Panc1 (cell line): Measurements from ENCODE around the gene SEMA4A. TPM values are rescaled to one million over a fixed set of nuclear protein-coding genes. Genes with fewer than 3 reads are reported as not detected.
A peak's percentile ranks its signal among the peaks of the same experiment; 100 is the strongest.

ENCODE experiments used
- ATAC-seq: fragments of 200-7000 bp; cut with Tn5 transposase; 2 replicates; pipeline ENCODE4 v1.9.1; 2020; ENCODE audit warnings: mild to moderate bottlenecking, moderate library complexity
- BruUV-seq: library from RNA; stranded (reverse); fragments of 400-500 nt; replicated peaks from 2 replicates; lab custom pipeline; 2021; lab: Mats Ljungman, UMichigan
- CTCF ChIA-PET: fragments of 300-600 bp; sonication (Branson Sonifier 250); formaldehyde crosslinking; loops from one replicate; lab custom pipeline; 2022; ENCODE audit warnings: antibody characterized with exemption; lab: Charles Lee
- POLR2A ChIA-PET: fragments of 300-600 bp; sonication (Branson Sonifier 250); formaldehyde crosslinking; loops from one replicate; lab custom pipeline; 2022; ENCODE audit warnings: antibody characterized with exemption; lab: Charles Lee
- DNase-seq: peaks from one replicate; pipeline ENCODE4 v3.0.0-alpha.2; 2010; ENCODE audit warnings: low read depth, low spot score
- H3K27ac ChIP-seq: 2 replicates; pipeline ENCODE4 v1.5.1; 2011; ENCODE audit warnings: mild to moderate bottlenecking, low read length, inconsistent platforms
- H3K27me3 ChIP-seq: fragments of 200-500 bp; sonication (Bioruptor generic); 2 replicates; pipeline ENCODE4 v1.6.0; 2014; ENCODE audit warnings: low read length, inconsistent platforms; ENCODE audit not compliant: control insufficient read depth, insufficient read depth
- H3K36me3 ChIP-seq: fragments of 200-500 bp; sonication (Bioruptor generic); 2 replicates; pipeline ENCODE4 v1.5.1; 2014; ENCODE audit warnings: inconsistent platforms, mild to moderate bottlenecking, low read length, moderate library complexity; ENCODE audit not compliant: control insufficient read depth, insufficient read depth
- H3K4me1 ChIP-seq: 2 replicates; pipeline ENCODE4 v1.5.1; 2011; ENCODE audit warnings: inconsistent platforms, mild to moderate bottlenecking, low read length, moderate library complexity; ENCODE audit not compliant: control insufficient read depth, insufficient read depth
- H3K4me3 ChIP-seq, 2 experiments: 2 replicates each; pipeline ENCODE4 v1.5.1; 2011 to 2012; ENCODE audit warnings: low read depth in 2 of 2, low read length in 2 of 2, mild to moderate bottlenecking in 2 of 2, inconsistent platforms in 1 of 2, moderate library complexity in 1 of 2
- H3K9me3 ChIP-seq: fragments of 200-500 bp; sonication (Bioruptor generic); 2 replicates; pipeline ENCODE4 v1.5.1; 2014; ENCODE audit warnings: low read depth, mild to moderate bottlenecking, inconsistent platforms, low read length, moderate library complexity; ENCODE audit not compliant: control insufficient read depth, insufficient read depth
- POLR2AphosphoS5 ChIP-seq: IDR thresholded peaks from 2 replicates; pipeline ENCODE4 v1.6.1; 2012; ENCODE audit warnings: mild to moderate bottlenecking, low read depth, low read length, moderate library complexity
- SIN3A ChIP-seq: IDR thresholded peaks from 2 replicates; pipeline ENCODE4 v1.6.1; 2012; ENCODE audit warnings: low read depth, mild to moderate bottlenecking, low read length, moderate library complexity, borderline replicate concordance; ENCODE audit not compliant: insufficient read depth
- TCF7L2 ChIP-seq: IDR thresholded peaks from 2 replicates; pipeline ENCODE4 v1.6.1; 2011; ENCODE audit warnings: mild to moderate bottlenecking, low read depth, low read length, inconsistent platforms
- in situ Hi-C: cut with HindIII; loops from 2 replicates; pipeline ENCODE4 v1.10.0; 2016; ENCODE audit warnings: low sequenced_read_pairs, low pct_unique_long_range_greater_than_20kb
- intact Hi-C: fragments of 100-400 bp; cut with micrococcal nuclease; formaldehyde crosslinking; loops from one replicate; pipeline ENCODE4 v1.10.0; 2022; ENCODE audit not compliant: unreplicated experiment
- total RNA-seq: library from RNA; stranded (reverse); gene quantifications from one replicate; pipeline ENCODE4 v1.2.1, GENCODE V29; 2021; ENCODE audit not compliant: unreplicated experiment
- TF ChIP-seq, protein P1 (sequence below), 2 experiments: IDR thresholded peaks; 2 replicates each; pipeline ENCODE4 v1.6.1; 2011 to 2012; ENCODE audit warnings: low read depth in 2 of 2, control low read depth in 1 of 2, low read length in 1 of 2, mild to moderate bottlenecking in 1 of 2, moderate library complexity in 1 of 2; ENCODE audit not compliant: insufficient read depth in 1 of 2
- TF ChIP-seq, protein P2 (sequence below): fragments of 450-650 bp; IDR thresholded peaks from 2 replicates; pipeline ENCODE4 v1.5.1; 2017; ENCODE audit warnings: mild to moderate bottlenecking

Gene SEMA4A
- total RNA-seq, 1 experiment from 2014 or later, result 0.21 TPM

DNA sequence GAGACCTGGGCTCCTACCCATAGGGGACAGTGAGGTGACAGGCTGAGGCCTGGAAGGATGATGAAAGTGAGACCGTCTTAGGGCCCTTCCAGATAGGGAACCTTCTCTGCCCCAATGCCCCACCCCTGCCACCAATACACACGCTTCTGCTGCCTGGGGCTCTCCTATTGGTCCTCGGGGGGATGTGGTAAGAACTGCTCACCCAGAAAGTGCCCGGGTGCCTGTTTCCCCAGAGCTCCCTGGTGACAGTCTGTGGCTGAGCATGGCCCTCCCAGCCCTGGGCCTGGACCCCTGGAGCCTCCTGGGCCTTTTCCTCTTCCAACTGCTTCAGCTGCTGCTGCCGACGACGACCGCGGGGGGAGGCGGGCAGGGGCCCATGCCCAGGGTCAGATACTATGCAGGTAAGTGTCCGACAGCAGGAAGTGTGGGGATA lies 948 bp downstream of the SEMA4A start:
- Histone ChIP-seq H3K4me3 (no peak overlapping the region), H3K36me3 (no peaks in the 10 kb centered on the region), H3K4me1 (no peaks in the 10 kb centered on the region; the same call in 1 of the 2 replicates), H3K27me3 (no peaks in the 10 kb centered on the region), H3K9me3 (no peaks in the 10 kb centered on the region), H3K27ac (no peak overlapping the region)
- in situ Hi-C loops (no loop called here), intact Hi-C loops (no loop called here)
- ChIA-PET POLR2A (interaction anchor here (0.6 kb wide), 1 partner anchor 29 kb away, joined by 7 read pairs; no protein-coding TSS in a partner anchor), CTCF (no interaction called here)
- TF ChIP-seq SIN3A (no peak), POLR2AphosphoS5 (no peak), TCF7L2 (no peak)
- TF ChIP-seq, protein P1, sequence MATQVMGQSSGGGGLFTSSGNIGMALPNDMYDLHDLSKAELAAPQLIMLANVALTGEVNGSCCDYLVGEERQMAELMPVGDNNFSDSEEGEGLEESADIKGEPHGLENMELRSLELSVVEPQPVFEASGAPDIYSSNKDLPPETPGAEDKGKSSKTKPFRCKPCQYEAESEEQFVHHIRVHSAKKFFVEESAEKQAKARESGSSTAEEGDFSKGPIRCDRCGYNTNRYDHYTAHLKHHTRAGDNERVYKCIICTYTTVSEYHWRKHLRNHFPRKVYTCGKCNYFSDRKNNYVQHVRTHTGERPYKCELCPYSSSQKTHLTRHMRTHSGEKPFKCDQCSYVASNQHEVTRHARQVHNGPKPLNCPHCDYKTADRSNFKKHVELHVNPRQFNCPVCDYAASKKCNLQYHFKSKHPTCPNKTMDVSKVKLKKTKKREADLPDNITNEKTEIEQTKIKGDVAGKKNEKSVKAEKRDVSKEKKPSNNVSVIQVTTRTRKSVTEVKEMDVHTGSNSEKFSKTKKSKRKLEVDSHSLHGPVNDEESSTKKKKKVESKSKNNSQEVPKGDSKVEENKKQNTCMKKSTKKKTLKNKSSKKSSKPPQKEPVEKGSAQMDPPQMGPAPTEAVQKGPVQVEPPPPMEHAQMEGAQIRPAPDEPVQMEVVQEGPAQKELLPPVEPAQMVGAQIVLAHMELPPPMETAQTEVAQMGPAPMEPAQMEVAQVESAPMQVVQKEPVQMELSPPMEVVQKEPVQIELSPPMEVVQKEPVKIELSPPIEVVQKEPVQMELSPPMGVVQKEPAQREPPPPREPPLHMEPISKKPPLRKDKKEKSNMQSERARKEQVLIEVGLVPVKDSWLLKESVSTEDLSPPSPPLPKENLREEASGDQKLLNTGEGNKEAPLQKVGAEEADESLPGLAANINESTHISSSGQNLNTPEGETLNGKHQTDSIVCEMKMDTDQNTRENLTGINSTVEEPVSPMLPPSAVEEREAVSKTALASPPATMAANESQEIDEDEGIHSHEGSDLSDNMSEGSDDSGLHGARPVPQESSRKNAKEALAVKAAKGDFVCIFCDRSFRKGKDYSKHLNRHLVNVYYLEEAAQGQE (IDR thresholded peaks at IDR 0.05; ENCODE audit: insufficient read depth in 1 of 2, low read depth in 2 of 2, low read length in 1 of 2), result no peak
- TF ChIP-seq, protein P2, sequence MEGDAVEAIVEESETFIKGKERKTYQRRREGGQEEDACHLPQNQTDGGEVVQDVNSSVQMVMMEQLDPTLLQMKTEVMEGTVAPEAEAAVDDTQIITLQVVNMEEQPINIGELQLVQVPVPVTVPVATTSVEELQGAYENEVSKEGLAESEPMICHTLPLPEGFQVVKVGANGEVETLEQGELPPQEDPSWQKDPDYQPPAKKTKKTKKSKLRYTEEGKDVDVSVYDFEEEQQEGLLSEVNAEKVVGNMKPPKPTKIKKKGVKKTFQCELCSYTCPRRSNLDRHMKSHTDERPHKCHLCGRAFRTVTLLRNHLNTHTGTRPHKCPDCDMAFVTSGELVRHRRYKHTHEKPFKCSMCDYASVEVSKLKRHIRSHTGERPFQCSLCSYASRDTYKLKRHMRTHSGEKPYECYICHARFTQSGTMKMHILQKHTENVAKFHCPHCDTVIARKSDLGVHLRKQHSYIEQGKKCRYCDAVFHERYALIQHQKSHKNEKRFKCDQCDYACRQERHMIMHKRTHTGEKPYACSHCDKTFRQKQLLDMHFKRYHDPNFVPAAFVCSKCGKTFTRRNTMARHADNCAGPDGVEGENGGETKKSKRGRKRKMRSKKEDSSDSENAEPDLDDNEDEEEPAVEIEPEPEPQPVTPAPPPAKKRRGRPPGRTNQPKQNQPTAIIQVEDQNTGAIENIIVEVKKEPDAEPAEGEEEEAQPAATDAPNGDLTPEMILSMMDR, result no peak
- no peak for DNase-seq
- peak; percentile 14; the same call in 1 of the 2 replicates for ATAC-seq
- no TSS peak for BruUV-seq

DNA sequence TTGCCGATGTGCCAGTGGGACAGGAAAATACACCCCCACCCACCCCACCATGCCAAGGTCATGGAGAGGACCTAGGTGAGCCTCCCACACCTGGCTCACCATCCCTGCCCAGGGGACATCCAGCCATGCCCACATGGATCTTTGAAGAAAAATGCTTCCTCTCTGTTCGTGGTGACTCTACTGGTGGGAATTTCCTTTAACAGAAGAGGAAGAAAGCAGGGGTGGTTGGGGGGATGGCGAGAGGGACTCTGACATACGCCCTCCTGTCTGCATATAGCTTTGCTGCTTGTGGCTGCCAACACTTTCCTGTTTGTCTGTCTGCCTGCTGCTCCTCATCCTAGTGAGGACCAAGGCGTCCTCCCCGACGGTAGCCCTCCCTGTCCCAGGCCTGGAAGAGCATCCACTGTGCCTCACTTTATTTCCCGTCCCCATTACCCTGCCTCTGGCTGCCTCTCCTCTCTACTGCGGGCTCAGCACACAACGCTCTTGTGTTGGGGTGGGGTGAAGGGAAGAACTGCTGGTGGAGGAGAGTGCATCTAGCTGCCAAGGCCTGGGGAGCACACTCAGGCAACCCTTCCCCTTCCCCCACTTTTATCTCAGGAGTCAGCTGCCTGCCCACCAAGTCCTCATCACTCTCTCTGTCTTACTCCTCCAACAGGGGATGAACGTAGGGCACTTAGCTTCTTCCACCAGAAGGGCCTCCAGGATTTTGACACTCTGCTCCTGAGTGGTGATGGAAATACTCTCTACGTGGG lies 2.5 kb downstream of the SEMA4A start:
- Histone ChIP-seq H3K27me3 (no peaks in the 10 kb centered on the region), H3K27ac (no peak overlapping the region), H3K36me3 (no peaks in the 10 kb centered on the region), H3K4me3 (no peak overlapping the region), H3K4me1 (no peaks in the 10 kb centered on the region; the same call in 1 of the 2 replicates), H3K9me3 (no peaks in the 10 kb centered on the region)
- TF ChIP-seq, protein P1 (IDR thresholded peaks at IDR 0.05; ENCODE audit: insufficient read depth in 1 of 2, low read depth in 2 of 2, low read length in 1 of 2), result no peak
- no peak for TF ChIP-seq SIN3A
- TF ChIP-seq, protein P2, result no peak
- no peak for TF ChIP-seq TCF7L2
- TF ChIP-seq POLR2AphosphoS5, result no peak
- intact Hi-C loops, result no loop called here
- no peak for DNase-seq
- BruUV-seq, result no TSS peak
- ChIA-PET POLR2A (no interaction called here), CTCF (no interaction called here)
- ATAC-seq, result no peak
- in situ Hi-C loops, result no loop called here
